Measurements from ENCODE around the gene KLHL26. TPM values are rescaled to one million over a fixed set of nuclear protein-coding genes. Genes with fewer than 3 reads are reported as not detected.

KLHL26 gene
- total and polyA plus RNA-seq, 2 of the 4 experiments (the other 2 are of a cell fraction), result 2.2 to 4.7 TPM

- no peak overlapping the region for H3K9ac ChIP-seq (ENCODE audit: low read depth, low read length)
- in situ Hi-C loops (cut with MboI; ENCODE audit: low sequenced_read_pairs) (no loop called here), intact Hi-C loops (cut with micrococcal nuclease) (no loop called here), dilution Hi-C loops (cut with HindIII; ENCODE audit: low sequenced_read_pairs, unreplicated experiment) (no loop called here)
- no peak overlapping the region for H2BK15ac ChIP-seq (ENCODE audit: low read depth, low read length)
- peaks cover 23 to 49% of the 10 kb centered on the region in 2 experiments for H3K79me1 ChIP-seq (ENCODE audit: low read depth in 1 of 2, low read length in 2 of 2)
- no peak overlapping the region for H3K18ac ChIP-seq (ENCODE audit: low read depth, low read length)
- H3K4me3 ChIP-seq (ENCODE audit: insufficient read depth, low read depth, low read length), result no peak overlapping the region
- no peaks in the 10 kb centered on the region for H3K9me3 ChIP-seq (ENCODE audit: control insufficient read depth, insufficient read depth, low read length)
- H2AK9ac ChIP-seq (replicated peaks; ENCODE audit: low read depth, low read length, poor library complexity), result peak overlapping the region; percentile 42
- H3K27me3 ChIP-seq (ENCODE audit: control insufficient read depth, insufficient read depth, low read length), result no peaks in the 10 kb centered on the region
- H4K8ac ChIP-seq (ENCODE audit: low read depth in 2 of 2, low read length in 2 of 2), result no peak overlapping the region
- H2BK20ac ChIP-seq (ENCODE audit: low read depth, low read length), result no peak overlapping the region
- WGBS, 2 experiments (ENCODE audit: extremely low coverage in 2 of 2, insufficient read length in 1 of 2), result 96 to 100% methylated on average over 3 to 6 of the region's 7 CpGs
- peaks cover 40% of the 10 kb centered on the region for H3K4me1 ChIP-seq (ENCODE audit: control insufficient read depth, insufficient read depth, low read length)
- no peak overlapping the region for H4K5ac ChIP-seq (ENCODE audit: low read depth, low read length)
- no peaks in the 10 kb centered on the region for H3K36me3 ChIP-seq (ENCODE audit: control insufficient read depth, insufficient read depth, low read length)
- H2BK5ac ChIP-seq (ENCODE audit: low read depth, low read length, poor library complexity, severe bottlenecking), result no peak overlapping the region
- H3K27ac ChIP-seq (ENCODE audit: insufficient read depth, low read length), result no peak overlapping the region
- no peak overlapping the region for H3K56ac ChIP-seq (ENCODE audit: extremely low read depth, insufficient read depth, low read length)
- no peak overlapping the region for H3K4ac ChIP-seq (ENCODE audit: low read depth, low read length)
- BruUV-seq (replicated peaks), result no TSS peak
- H3K23ac ChIP-seq (ENCODE audit: low read depth, low read length), result no peak overlapping the region
- no peak overlapping the region for H2AFZ ChIP-seq (replicated peaks; ENCODE audit: low read length, poor library complexity)
- no peak overlapping the region for H3K4me2 ChIP-seq (ENCODE audit: low read depth, low read length)
- H2BK120ac ChIP-seq (ENCODE audit: low read depth, low read length), result no peak overlapping the region
- ATAC-seq (ENCODE audit: low read depth) (no peak), DNase-seq (no peak)
- POLR2A ChIA-PET (ENCODE audit: unreplicated experiment), result no interaction called here
- no peak overlapping the region; the same call in 1 of the 2 replicates for H4K91ac ChIP-seq (ENCODE audit: insufficient read depth, low read depth, low read length)
- H4K20me1 ChIP-seq (ENCODE audit: insufficient read depth, low read length), result peaks cover 13% of the 10 kb centered on the region
- TF ChIP-seq CTCF (conservative IDR thresholded peaks at IDR 0.05; ENCODE audit: low read depth, low read length), result no peak
- peaks cover 23% of the 10 kb centered on the region for H3K9me1 ChIP-seq (ENCODE audit: insufficient read depth, low read length)
- CTCF ChIA-PET, result no interaction called here
- H3K14ac ChIP-seq (replicated peaks; ENCODE audit: low read depth, low read length), result no peak overlapping the region
- peak overlapping the region; percentile 64 for H2AK5ac ChIP-seq (ENCODE audit: low read depth, low read length)
Observed at GRCh38 chr19:18654469-18654868, 17.6 kb downstream of the KLHL26 start.

All from IMR-90 (cell line).